Measurements from ENCODE around the gene ADAMTS4. TPM values are rescaled to one million over a fixed set of nuclear protein-coding genes. Genes with fewer than 3 reads are reported as not detected.

ADAMTS4 gene
- total RNA-seq, 1 experiment from 2014 or later: 7.0 TPM

- no peak overlapping the region for H3K4me3 Mint-ChIP-seq
- TF ChIP-seq, protein P1, sequence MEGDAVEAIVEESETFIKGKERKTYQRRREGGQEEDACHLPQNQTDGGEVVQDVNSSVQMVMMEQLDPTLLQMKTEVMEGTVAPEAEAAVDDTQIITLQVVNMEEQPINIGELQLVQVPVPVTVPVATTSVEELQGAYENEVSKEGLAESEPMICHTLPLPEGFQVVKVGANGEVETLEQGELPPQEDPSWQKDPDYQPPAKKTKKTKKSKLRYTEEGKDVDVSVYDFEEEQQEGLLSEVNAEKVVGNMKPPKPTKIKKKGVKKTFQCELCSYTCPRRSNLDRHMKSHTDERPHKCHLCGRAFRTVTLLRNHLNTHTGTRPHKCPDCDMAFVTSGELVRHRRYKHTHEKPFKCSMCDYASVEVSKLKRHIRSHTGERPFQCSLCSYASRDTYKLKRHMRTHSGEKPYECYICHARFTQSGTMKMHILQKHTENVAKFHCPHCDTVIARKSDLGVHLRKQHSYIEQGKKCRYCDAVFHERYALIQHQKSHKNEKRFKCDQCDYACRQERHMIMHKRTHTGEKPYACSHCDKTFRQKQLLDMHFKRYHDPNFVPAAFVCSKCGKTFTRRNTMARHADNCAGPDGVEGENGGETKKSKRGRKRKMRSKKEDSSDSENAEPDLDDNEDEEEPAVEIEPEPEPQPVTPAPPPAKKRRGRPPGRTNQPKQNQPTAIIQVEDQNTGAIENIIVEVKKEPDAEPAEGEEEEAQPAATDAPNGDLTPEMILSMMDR (conservative IDR thresholded peaks at IDR 0.05): no peak
Measured at GRCh38 chr1:161145832-161146231, 53.0 kb downstream of the ADAMTS4 start.

More at GRCh38 chr1:161145832-161146231, 53.0 kb downstream of the ADAMTS4 start:
- Mint-ChIP-seq H3K27me3 (ENCODE audit: low read depth) (no peaks in the 10 kb centered on the region; the same call in 1 of the 2 replicates), H3K9me3 (no peaks in the 10 kb centered on the region), H3K4me1 (0 out of 4 replicates have a peak, but pooled peaks cover 0 to 3% of the 10 kb centered on the region in 2 experiments), H3K27ac (no peak overlapping the region), H3K36me3 (ENCODE audit: insufficient read depth in 1 of 3, low read depth in 3 of 3) (no peaks in the 10 kb centered on the region; a peak in 1 of 7 replicates)
- no peak overlapping the region for H3K14ac ChIP-seq (ENCODE audit: insufficient read depth, low read length)
- H2AFZ ChIP-seq (ENCODE audit: low read length): no peak overlapping the region
- no peak overlapping the region for H3K23ac ChIP-seq (ENCODE audit: insufficient read length, low read depth, low read length)
- no peaks in the 10 kb centered on the region for H3K79me1 ChIP-seq (ENCODE audit: insufficient read depth, low read depth, low read length, poor library complexity, severe bottlenecking)
- no peak overlapping the region for H3K27ac ChIP-seq (ENCODE audit: insufficient read length, low read depth, low read length)
- no peak overlapping the region for H3K18ac ChIP-seq (ENCODE audit: insufficient read length, low read depth, low read length)
- DNase-seq: no peak
- no peaks in the 10 kb centered on the region for H3K4me1 ChIP-seq (ENCODE audit: insufficient read depth, low read length)
- no peak overlapping the region for H2BK5ac ChIP-seq (ENCODE audit: insufficient read length, low read length)
- no peaks in the 10 kb centered on the region for H3K23me2 ChIP-seq (ENCODE audit: insufficient read length, low read depth, low read length, poor library complexity, severe bottlenecking)
- H3K4me2 ChIP-seq (ENCODE audit: insufficient read depth, insufficient read length, low read length): no peak overlapping the region
- H2BK120ac ChIP-seq (ENCODE audit: low read depth, low read length, poor library complexity, severe bottlenecking): no peak overlapping the region
- no peak overlapping the region for H3K4ac ChIP-seq (ENCODE audit: low read depth, low read length)
- no peak overlapping the region for H4K8ac ChIP-seq (replicated peaks; ENCODE audit: insufficient read length, low read depth, low read length)
- no peaks in the 10 kb centered on the region for H3K27me3 ChIP-seq (ENCODE audit: insufficient read depth, low read length)
- no peaks in the 10 kb centered on the region for H3K9me3 ChIP-seq (ENCODE audit: control insufficient read depth, low read depth, low read length)
- H4K20me1 ChIP-seq (ENCODE audit: control insufficient read depth, insufficient read depth, insufficient read length): no peaks in the 10 kb centered on the region
- no peak overlapping the region for H4K91ac ChIP-seq (ENCODE audit: insufficient read length, low read depth, low read length)
- H4K5ac ChIP-seq (ENCODE audit: insufficient read length, low read depth, low read length): no peak overlapping the region
- no CpG with 5 or more reads among the region's 3 CpGs for WGBS (ENCODE audit: extremely low coverage, insufficient read length, low lambda C conversion rate)
- no peak overlapping the region for H2BK12ac ChIP-seq (ENCODE audit: insufficient read length, low read depth, low read length)
- H3K9ac ChIP-seq (ENCODE audit: extremely low read depth, insufficient read length, low read length): no peak overlapping the region
- no peak overlapping the region for H3K56ac ChIP-seq (ENCODE audit: insufficient read length, low read depth, low read length)
- no peak overlapping the region for H2BK20ac ChIP-seq (ENCODE audit: low read depth, low read length, poor library complexity, severe bottlenecking)
- H3T11ph ChIP-seq (ENCODE audit: low read length): no peak overlapping the region
- H3K79me2 ChIP-seq (ENCODE audit: insufficient read depth, low read length): no peaks in the 10 kb centered on the region
- H2AK5ac ChIP-seq (ENCODE audit: insufficient read length, low read length): no peak overlapping the region
- no peak overlapping the region for H2BK15ac ChIP-seq (ENCODE audit: low read depth, low read length)
